Measurements from ENCODE around the gene SLC6A19.

DNA sequence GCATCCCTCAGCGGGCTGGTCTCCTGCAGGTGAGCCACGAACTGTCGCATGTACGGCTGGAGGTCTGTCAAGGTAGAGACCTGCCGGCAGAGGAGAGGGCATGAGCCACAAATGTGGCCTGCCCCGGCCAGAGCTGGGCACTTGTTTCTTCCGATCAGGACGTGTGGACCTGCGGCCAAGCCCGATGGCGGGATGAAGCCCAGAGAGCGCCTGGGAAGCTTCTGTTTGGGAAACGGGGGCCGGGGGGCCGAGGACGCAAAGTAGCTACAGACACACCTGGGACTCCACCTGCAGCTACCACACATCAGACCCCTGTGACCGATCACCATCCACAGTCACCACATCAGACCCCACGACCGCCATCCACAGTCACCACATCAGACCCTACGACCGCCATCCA lies 70.8 kb downstream of the SLC6A19 start:
- TF ChIP-seq POLR2A (IDR thresholded peaks at IDR 0.05): no peak
- TF ChIP-seq, protein P1, sequence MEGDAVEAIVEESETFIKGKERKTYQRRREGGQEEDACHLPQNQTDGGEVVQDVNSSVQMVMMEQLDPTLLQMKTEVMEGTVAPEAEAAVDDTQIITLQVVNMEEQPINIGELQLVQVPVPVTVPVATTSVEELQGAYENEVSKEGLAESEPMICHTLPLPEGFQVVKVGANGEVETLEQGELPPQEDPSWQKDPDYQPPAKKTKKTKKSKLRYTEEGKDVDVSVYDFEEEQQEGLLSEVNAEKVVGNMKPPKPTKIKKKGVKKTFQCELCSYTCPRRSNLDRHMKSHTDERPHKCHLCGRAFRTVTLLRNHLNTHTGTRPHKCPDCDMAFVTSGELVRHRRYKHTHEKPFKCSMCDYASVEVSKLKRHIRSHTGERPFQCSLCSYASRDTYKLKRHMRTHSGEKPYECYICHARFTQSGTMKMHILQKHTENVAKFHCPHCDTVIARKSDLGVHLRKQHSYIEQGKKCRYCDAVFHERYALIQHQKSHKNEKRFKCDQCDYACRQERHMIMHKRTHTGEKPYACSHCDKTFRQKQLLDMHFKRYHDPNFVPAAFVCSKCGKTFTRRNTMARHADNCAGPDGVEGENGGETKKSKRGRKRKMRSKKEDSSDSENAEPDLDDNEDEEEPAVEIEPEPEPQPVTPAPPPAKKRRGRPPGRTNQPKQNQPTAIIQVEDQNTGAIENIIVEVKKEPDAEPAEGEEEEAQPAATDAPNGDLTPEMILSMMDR (IDR thresholded peaks at IDR 0.05): no peak

Data from prostate gland (tissue), 2 donors.